HCT116 (cell line): Measurements from ENCODE around the gene TTC24.

ENCODE experiments used
- EZH2 ChIP-seq: fragments of 200-600 bp; sonication (generic); IDR thresholded peaks from 2 replicates; pipeline ENCODE4 v1.6.1; 2017; ENCODE audit warnings: antibody characterized with exemption, mixed run types
- POLR2A ChIP-seq: IDR thresholded peaks from 2 replicates; pipeline ENCODE4 v1.7.0; 2011; ENCODE audit warnings: borderline replicate concordance; ENCODE audit not compliant: insufficient read depth, insufficient read length; ENCODE audit errors: extremely low read depth
- POLR2AphosphoS5 ChIP-seq: IDR thresholded peaks from 2 replicates; pipeline ENCODE4 v1.6.1; 2011; ENCODE audit warnings: mild to moderate bottlenecking, low read depth, low read length, moderate library complexity
- RAD21 ChIP-seq: IDR thresholded peaks from 2 replicates; pipeline ENCODE4 v1.6.1; 2012; ENCODE audit warnings: low read depth, mild to moderate bottlenecking
- SIN3A ChIP-seq: IDR thresholded peaks from 2 replicates; pipeline ENCODE4 v1.6.1; 2012; ENCODE audit warnings: low read depth
- SRF ChIP-seq: IDR thresholded peaks from 2 replicates; pipeline ENCODE4 v1.6.1; 2012; ENCODE audit warnings: low read depth
- YY1 ChIP-seq: IDR thresholded peaks from 2 replicates; pipeline ENCODE4 v1.6.1; 2011; ENCODE audit warnings: low read length, low read depth, moderate library complexity, mild to moderate bottlenecking; ENCODE audit not compliant: insufficient replicate concordance; ENCODE audit errors: extremely low read depth
- ZNF274 ChIP-seq: fragments of 200-500 bp; sonication (Bioruptor generic); IDR thresholded peaks from 2 replicates; pipeline ENCODE4 v1.6.1; 2014; ENCODE audit warnings: mild to moderate bottlenecking, low read depth, low read length, inconsistent platforms
- TF ChIP-seq, protein P1 (sequence below), 3 experiments: fragments of 200-600 bp in 1 of 3; sonication (generic) in 1 of 3; IDR thresholded peaks in 2 of 3; conservative IDR thresholded peaks in 1 of 3; 2 replicates each; pipeline ENCODE4 v1.5.1; 2012 to 2017; ENCODE audit warnings: low read depth in 2 of 3, low read length in 2 of 3, antibody characterized with exemption in 1 of 3, borderline replicate concordance in 1 of 3, control low read depth in 1 of 3, mild to moderate bottlenecking in 1 of 3, mixed read lengths in 1 of 3, mixed run types in 1 of 3, moderate library complexity in 1 of 3; ENCODE audit not compliant: insufficient read depth in 1 of 3
- TF ChIP-seq, protein P2 (sequence below): IDR thresholded peaks from 2 replicates; pipeline ENCODE4 v1.6.1; 2012

DNA sequence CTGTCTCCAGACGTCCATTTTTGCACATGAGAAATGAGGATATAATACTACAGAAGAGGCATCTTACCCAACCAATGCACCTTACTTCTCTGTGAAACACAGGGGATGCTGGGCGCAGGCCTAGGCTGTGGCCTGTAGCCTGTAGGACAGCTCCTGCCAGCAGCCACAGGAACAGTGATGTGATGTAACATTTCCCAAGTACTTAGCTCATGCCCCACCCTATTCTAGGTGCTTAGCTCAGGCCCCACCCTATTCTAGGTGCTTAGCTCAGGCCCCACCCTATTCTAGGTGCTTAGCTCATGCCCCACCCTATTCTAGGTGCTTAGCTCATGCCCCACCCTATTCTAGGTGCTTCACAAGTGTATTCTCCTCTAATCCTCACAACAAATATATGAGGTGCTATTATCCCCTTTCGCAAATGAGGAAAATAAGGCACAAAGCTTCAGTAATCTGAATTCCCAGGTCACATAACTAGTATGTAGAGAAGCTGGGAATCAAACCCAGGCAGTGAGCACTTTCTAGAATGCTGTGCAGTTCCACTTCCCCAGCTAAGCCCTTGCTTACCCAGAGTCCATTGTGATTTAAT is 7.5 kb downstream of the TTC24 start:
- TF ChIP-seq POLR2A (no peak), POLR2AphosphoS5 (peak; percentile 33; the same call in 1 of the 2 replicates), SIN3A (no peak), YY1 (no peak), RAD21 (no peak), ZNF274 (no peak), SRF (no peak), EZH2 (no peak)
- TF ChIP-seq, protein P1, sequence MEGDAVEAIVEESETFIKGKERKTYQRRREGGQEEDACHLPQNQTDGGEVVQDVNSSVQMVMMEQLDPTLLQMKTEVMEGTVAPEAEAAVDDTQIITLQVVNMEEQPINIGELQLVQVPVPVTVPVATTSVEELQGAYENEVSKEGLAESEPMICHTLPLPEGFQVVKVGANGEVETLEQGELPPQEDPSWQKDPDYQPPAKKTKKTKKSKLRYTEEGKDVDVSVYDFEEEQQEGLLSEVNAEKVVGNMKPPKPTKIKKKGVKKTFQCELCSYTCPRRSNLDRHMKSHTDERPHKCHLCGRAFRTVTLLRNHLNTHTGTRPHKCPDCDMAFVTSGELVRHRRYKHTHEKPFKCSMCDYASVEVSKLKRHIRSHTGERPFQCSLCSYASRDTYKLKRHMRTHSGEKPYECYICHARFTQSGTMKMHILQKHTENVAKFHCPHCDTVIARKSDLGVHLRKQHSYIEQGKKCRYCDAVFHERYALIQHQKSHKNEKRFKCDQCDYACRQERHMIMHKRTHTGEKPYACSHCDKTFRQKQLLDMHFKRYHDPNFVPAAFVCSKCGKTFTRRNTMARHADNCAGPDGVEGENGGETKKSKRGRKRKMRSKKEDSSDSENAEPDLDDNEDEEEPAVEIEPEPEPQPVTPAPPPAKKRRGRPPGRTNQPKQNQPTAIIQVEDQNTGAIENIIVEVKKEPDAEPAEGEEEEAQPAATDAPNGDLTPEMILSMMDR (IDR thresholded peaks at IDR 0.05 in 2 of 3, conservative IDR thresholded peaks at IDR 0.05 in 1 of 3; ENCODE audit: borderline replicate concordance in 1 of 3, insufficient read depth in 1 of 3, low read depth in 2 of 3, low read length in 2 of 3): no peak
- TF ChIP-seq, protein P2, sequence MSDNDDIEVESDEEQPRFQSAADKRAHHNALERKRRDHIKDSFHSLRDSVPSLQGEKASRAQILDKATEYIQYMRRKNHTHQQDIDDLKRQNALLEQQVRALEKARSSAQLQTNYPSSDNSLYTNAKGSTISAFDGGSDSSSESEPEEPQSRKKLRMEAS: no peak
